Endothelial cell of umbilical vein (primary cell): ENCODE results near the gene CGA.

Experiments
- CTCF ChIP-seq, 2 donors: IDR thresholded peaks; 1 replicate in 1 of 2; 2 replicates in 1 of 2; pipeline ENCODE4 v1.5.1; 2011; ENCODE audit warnings: low read length in 2 of 2, mild to moderate bottlenecking in 2 of 2, moderate library complexity in 2 of 2, control low read depth in 1 of 2, inconsistent platforms in 1 of 2, low read depth in 1 of 2; ENCODE audit not compliant: insufficient read depth in 1 of 2; ENCODE audit errors: extremely low read depth in 1 of 2
- EZH2 ChIP-seq: IDR thresholded peaks from 2 replicates; pipeline ENCODE4 v1.6.1; 2012; ENCODE audit warnings: borderline replicate concordance, low read depth, mild to moderate bottlenecking, moderate library complexity, low read length, inconsistent platforms; ENCODE audit not compliant: severe bottlenecking
- FOS ChIP-seq: IDR thresholded peaks from 2 replicates; pipeline ENCODE4 v1.6.1; 2011; ENCODE audit warnings: mild to moderate bottlenecking, low read length, moderate library complexity, borderline replicate concordance; ENCODE audit not compliant: insufficient read depth
- GATA2 ChIP-seq: IDR thresholded peaks from 2 replicates; pipeline ENCODE4 v1.7.0; 2011; ENCODE audit warnings: low read depth, mild to moderate bottlenecking, moderate library complexity, mixed read lengths, low read length; ENCODE audit not compliant: insufficient read length, insufficient read depth
- JUN ChIP-seq: IDR thresholded peaks from 2 replicates; pipeline ENCODE4 v1.6.1; 2011; ENCODE audit warnings: borderline replicate concordance, low read depth; ENCODE audit not compliant: insufficient read length, insufficient read depth
- MAX ChIP-seq: IDR thresholded peaks from 2 replicates; pipeline ENCODE4 v1.6.1; 2011; ENCODE audit not compliant: insufficient read depth, insufficient read length
- MYC ChIP-seq: IDR thresholded peaks from one replicate; pipeline ENCODE4 v1.6.1; 2011; ENCODE audit warnings: mild to moderate bottlenecking, low read depth, low read length
- POLR2A ChIP-seq: IDR thresholded peaks from 2 replicates; pipeline ENCODE4 v1.6.1; 2012; ENCODE audit warnings: low read depth, mild to moderate bottlenecking, control low read depth, low read length
- POLR2AphosphoS5 ChIP-seq: IDR thresholded peaks from 2 replicates; pipeline ENCODE4 v1.6.1; 2012; ENCODE audit warnings: low read depth, mild to moderate bottlenecking, control low read depth, low read length, moderate library complexity; ENCODE audit not compliant: insufficient read depth

GRCh38 chr6:87092435-87092834 lies 2.5 kb downstream of the CGA start:
- no peak for TF ChIP-seq POLR2A
- TF ChIP-seq CTCF (IDR thresholded peaks at IDR 0.05; ENCODE audit: extremely low read depth in 1 of 2, insufficient read depth in 1 of 2, low read depth in 1 of 2, low read length in 2 of 2), result no peak
- no peak for TF ChIP-seq MYC
- no peak for TF ChIP-seq POLR2AphosphoS5
- TF ChIP-seq EZH2, result no peak
- TF ChIP-seq MAX, result no peak
- TF ChIP-seq FOS, result no peak
- TF ChIP-seq JUN, result no peak
- TF ChIP-seq GATA2, result no peak
